ENCODE measurements around the gene SDHAF1. TPM values are rescaled to one million over a fixed set of nuclear protein-coding genes. Genes with fewer than 3 reads are reported as not detected.

SDHAF1 gene
- total RNA-seq, 2 donors from 2014 or later: 30.8 to 34.9 TPM

- TF ChIP-seq CTCF (IDR thresholded peaks at IDR 0.05): no peak
- Histone ChIP-seq H3K9me3 (no peaks in the 10 kb centered on the region), H3K4me3 (no peak overlapping the region), H3K27me3 (no peaks in the 10 kb centered on the region), H3K27ac (no peak overlapping the region), H3K36me3 (no peaks in the 10 kb centered on the region), H3K4me1 (peaks cover 0 to 18% of the 10 kb centered on the region in 2 donors)
- DNase-seq (ENCODE audit: low spot score): no peak
Observed at GRCh38 chr19:35990156-35990555, 4.8 kb upstream of the SDHAF1 start.

- Histone ChIP-seq H3K4me3 (no peak overlapping the region), H3K9me3 (no peaks in the 10 kb centered on the region), H3K27ac (no peak overlapping the region), H3K27me3 (no peaks in the 10 kb centered on the region), H3K4me1 (peaks cover 0 to 25% of the 10 kb centered on the region in 2 donors), H3K36me3 (no peaks in the 10 kb centered on the region)
- TF ChIP-seq CTCF (IDR thresholded peaks at IDR 0.05): no peak
- no peak for DNase-seq (ENCODE audit: low spot score)
Observed at GRCh38 chr19:35990771-35991730, 3.9 kb upstream of the SDHAF1 start.

DNA sequence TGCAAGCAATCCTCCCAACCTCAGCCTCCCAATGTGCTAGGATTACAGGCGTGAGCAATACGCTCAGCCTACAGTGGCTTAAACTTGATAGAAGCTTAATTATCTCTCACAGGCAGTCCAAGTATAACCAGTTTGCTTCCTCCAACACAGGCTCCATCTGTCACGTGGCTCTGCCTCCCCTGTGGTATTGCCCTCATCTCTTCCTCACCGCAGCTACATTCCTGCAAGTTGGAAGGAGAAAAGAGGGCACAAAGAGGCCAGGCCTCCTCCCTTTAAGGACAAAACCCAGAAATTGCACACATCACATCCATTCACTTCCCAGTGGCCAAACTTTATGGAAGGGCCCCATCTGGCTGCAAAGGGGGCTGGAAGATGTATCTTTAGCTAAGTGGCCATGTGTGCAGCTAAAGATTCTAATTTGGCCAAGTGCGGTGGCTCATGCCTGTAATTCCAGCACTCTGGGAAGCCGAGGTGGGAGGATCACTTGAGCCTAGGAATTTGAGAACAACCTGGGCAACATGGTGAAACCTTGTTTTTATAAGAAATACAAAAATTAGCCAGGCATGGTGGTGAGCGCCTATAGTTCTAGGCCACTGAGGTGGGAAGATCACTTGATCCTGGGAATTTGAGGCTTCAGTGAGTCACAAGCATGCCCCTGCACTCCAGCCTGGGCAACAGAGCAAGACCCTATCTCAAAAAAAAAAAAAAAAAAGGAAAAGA is 3.1 kb upstream of the SDHAF1 start:
- no peak for DNase-seq (ENCODE audit: low spot score)
- no peak for TF ChIP-seq CTCF (IDR thresholded peaks at IDR 0.05)
- no peak overlapping the region for H3K27ac ChIP-seq
- no peaks in the 10 kb centered on the region for H3K36me3 ChIP-seq
- no peak overlapping the region for H3K4me3 ChIP-seq
- no peaks in the 10 kb centered on the region for H3K9me3 ChIP-seq
- no peaks in the 10 kb centered on the region for H3K27me3 ChIP-seq
- H3K4me1 ChIP-seq: peaks cover 0 to 31% of the 10 kb centered on the region in 2 donors

DNA sequence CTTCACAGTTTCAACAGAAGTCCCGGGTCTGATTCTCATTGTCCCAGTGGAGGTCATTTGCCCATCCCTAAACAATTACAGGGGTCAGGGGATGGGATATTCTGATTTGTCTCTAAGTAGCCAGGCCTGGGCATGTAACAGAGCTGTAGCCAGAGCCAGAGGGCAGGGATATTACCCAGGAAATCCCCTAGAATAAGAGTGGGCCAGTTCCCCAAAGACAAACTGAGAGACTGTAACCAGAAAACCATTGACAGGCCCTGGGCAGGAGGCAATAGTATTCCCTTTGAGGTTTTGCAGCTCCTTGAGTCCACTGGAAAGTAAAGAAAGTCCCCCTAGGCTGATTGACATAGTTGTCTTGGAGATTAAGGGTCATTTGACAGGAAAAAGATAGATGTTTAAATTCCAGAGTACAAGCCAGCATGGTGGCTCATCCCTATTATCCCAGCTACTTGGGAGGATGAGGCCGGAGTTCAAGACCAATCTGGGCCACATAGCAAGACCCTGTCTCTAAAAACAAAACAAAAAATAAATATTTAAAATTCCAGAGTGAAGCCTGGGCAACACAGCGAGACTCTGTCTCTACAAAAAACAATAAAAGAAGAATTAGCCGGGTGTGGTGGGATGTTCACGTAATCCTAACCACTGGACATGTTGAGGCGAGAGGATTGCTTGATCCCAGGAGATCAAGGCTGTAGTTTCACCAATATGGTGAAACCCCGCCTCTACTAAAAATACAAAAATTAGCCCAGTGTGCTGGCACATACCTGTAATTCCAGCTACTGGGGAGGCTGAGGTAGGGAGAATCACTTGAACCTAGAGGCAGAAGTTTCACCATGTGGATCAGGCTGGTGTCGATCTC is 1.9 kb upstream of the SDHAF1 start:
- TF ChIP-seq CTCF (IDR thresholded peaks at IDR 0.05): no peak
- DNase-seq (ENCODE audit: low spot score): no peak
- Histone ChIP-seq H3K9me3 (no peaks in the 10 kb centered on the region), H3K4me3 (no peak overlapping the region), H3K27ac (no peak overlapping the region), H3K4me1 (peaks cover 0 to 28% of the 10 kb centered on the region in 2 donors), H3K36me3 (peaks cover 1% of the 10 kb centered on the region), H3K27me3 (no peaks in the 10 kb centered on the region)

DNA sequence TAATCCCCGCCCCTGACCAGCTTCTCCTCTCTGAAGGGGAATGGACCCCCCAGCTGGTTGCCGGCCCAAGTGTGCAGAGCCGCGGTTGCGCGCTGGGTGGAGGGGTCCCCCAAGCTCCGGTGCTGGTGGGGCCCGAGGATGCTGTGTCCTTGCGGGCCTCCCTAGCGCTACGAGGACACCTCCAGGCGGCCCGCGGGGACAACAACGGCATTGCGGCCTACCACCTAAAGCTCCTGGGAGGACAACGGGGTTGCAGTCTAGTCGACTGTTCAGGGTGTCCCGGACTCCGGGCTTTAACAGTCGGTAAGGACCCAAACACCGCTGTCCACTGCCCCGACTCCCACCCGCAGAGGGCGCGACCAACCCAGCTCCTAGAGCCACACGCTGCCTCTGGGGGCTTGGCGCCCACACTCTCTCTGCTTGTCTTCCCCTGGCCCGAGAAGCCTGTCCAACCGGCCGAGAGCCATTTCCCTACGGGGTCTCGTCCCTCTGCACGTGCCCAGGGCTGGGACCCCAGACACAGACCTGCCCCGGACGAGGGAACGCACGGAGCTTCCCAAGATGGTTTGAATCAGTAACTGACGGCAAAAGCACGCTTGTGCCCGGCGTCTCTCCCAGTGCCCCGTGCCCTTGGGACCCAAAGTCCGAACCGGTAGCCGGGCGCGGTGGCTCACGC is 927 bp upstream of the SDHAF1 start:
- H3K4me1 ChIP-seq: peaks cover 0 to 33% of the 10 kb centered on the region in 2 donors
- peak in 1 of 2 donors; percentile 28 for TF ChIP-seq CTCF (IDR thresholded peaks at IDR 0.05)
- peak overlapping the region; percentile 80 to 83 for H3K27ac ChIP-seq
- no peaks in the 10 kb centered on the region for H3K9me3 ChIP-seq
- peak overlapping the region; percentile 65 to 99 for H3K4me3 ChIP-seq
- no peaks in the 10 kb centered on the region for H3K27me3 ChIP-seq
- no peak for DNase-seq (ENCODE audit: low spot score)
- H3K36me3 ChIP-seq: peaks cover 4% of the 10 kb centered on the region

Measured in right atrium auricular region (tissue), 2 donors.